Chondrocyte (in vitro differentiated cells): ENCODE results near the gene NOS3. TPM values are rescaled to one million over a fixed set of nuclear protein-coding genes. Genes with fewer than 3 reads are reported as not detected.

Source experiments
- DNase-seq: peaks from one replicate; pipeline ENCODE4 v3.0.0; 2021; ENCODE audit warnings: mixed read lengths, low spot score
- H3K27ac Mint-ChIP-seq: one replicate; pipeline ENCODE4 v1.8.0; 2021; ENCODE audit warnings: mild to moderate bottlenecking, moderate library complexity, mixed read lengths; ENCODE audit not compliant: unreplicated experiment
- H3K27me3 Mint-ChIP-seq: 2 replicates; pipeline ENCODE4 v1.8.0; 2021; ENCODE audit warnings: low read depth, mixed read lengths
- H3K36me3 Mint-ChIP-seq: 2 replicates; pipeline ENCODE4 v1.8.0; 2021; ENCODE audit warnings: low read depth, mixed read lengths
- H3K4me1 Mint-ChIP-seq: 2 replicates; pipeline ENCODE4 v1.8.0; 2021; ENCODE audit warnings: low read depth, mild to moderate bottlenecking, mixed read lengths
- H3K4me3 Mint-ChIP-seq: one replicate; pipeline ENCODE4 v1.8.0; 2021; ENCODE audit warnings: mild to moderate bottlenecking, moderate library complexity, mixed read lengths; ENCODE audit not compliant: unreplicated experiment
- H3K9me3 Mint-ChIP-seq: 2 replicates; pipeline ENCODE4 v1.8.0; 2021; ENCODE audit warnings: low read depth, mixed read lengths
- total RNA-seq: library from RNA; stranded (reverse); gene quantifications from 3 replicates; pipeline ENCODE4 v1.2.1, GENCODE V29; 2021
- TF ChIP-seq, protein P1 (sequence below): fragments of 200-600 bp; sonication (generic); IDR thresholded peaks from 2 replicates; pipeline ENCODE4 v1.5.0; 2021; ENCODE audit warnings: antibody characterized with exemption, mild to moderate bottlenecking, moderate library complexity

The NOS3 gene
- total RNA-seq, 1 donor from 2014 or later: not detected

DNA sequence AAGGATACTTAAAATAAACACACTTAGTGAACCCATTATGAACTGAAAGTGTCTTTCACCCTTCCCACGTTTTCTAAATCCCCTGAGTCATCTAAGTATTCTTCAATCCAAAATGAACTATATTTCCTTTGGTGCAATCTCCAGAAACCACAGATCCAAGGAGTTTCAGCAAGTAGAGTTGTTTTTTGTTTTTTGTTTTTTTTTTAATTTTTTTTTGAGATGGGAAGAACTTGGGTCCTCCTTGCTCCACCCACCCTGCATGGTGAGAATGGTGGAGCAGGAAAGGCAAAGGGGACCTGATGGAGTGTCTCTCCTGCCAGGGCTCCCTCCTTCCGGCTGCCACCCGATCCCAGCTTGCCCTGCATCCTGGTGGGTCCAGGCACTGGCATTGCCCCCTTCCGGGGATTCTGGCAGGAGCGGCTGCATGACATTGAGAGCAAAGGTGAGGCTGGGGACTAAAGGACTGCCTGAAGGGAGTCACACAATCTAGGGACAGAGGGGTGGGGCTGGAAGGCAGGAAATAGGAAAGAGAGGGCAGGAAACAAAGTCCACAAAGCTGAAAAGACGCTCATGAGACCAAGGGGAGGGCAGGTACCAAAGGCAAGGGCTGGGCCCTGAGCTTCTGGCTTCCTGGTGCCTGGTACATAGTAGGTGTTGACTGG lies 21.3 kb downstream of the NOS3 start:
- Mint-ChIP-seq H3K4me3 (no peak overlapping the region), H3K9me3 (no peaks in the 10 kb centered on the region), H3K36me3 (no peaks in the 10 kb centered on the region), H3K4me1 (peaks cover 20% of the 10 kb centered on the region), H3K27ac (no peak overlapping the region), H3K27me3 (peaks cover 18% of the 10 kb centered on the region)
- TF ChIP-seq, protein P1, sequence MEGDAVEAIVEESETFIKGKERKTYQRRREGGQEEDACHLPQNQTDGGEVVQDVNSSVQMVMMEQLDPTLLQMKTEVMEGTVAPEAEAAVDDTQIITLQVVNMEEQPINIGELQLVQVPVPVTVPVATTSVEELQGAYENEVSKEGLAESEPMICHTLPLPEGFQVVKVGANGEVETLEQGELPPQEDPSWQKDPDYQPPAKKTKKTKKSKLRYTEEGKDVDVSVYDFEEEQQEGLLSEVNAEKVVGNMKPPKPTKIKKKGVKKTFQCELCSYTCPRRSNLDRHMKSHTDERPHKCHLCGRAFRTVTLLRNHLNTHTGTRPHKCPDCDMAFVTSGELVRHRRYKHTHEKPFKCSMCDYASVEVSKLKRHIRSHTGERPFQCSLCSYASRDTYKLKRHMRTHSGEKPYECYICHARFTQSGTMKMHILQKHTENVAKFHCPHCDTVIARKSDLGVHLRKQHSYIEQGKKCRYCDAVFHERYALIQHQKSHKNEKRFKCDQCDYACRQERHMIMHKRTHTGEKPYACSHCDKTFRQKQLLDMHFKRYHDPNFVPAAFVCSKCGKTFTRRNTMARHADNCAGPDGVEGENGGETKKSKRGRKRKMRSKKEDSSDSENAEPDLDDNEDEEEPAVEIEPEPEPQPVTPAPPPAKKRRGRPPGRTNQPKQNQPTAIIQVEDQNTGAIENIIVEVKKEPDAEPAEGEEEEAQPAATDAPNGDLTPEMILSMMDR: no peak
- no peak for DNase-seq

DNA sequence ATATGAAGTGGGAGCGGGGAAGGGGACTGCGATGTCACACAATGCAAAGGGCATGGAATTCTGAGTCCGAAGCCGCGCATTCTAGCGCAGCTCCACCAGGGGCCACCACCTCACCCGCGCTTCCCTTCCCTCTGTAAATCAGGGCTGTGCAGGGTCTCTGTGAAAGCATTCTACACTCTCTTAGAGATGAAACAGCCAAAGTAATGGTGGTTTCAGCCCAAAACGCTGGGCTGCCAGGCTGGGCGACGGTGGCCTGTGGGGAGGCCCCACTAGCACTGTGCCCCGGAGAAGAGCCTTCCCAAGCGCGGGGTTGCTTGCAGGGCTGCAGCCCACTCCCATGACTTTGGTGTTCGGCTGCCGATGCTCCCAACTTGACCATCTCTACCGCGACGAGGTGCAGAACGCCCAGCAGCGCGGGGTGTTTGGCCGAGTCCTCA lies 22.1 kb downstream of the NOS3 start:
- H3K36me3 Mint-ChIP-seq: no peaks in the 10 kb centered on the region
- peaks cover 17% of the 10 kb centered on the region for H3K4me1 Mint-ChIP-seq
- TF ChIP-seq, protein P1: peak; percentile 76
- H3K27ac Mint-ChIP-seq: no peak overlapping the region
- H3K27me3 Mint-ChIP-seq: peaks cover 18% of the 10 kb centered on the region
- no peak overlapping the region for H3K4me3 Mint-ChIP-seq
- no peaks in the 10 kb centered on the region for H3K9me3 Mint-ChIP-seq
- no peak for DNase-seq

DNA sequence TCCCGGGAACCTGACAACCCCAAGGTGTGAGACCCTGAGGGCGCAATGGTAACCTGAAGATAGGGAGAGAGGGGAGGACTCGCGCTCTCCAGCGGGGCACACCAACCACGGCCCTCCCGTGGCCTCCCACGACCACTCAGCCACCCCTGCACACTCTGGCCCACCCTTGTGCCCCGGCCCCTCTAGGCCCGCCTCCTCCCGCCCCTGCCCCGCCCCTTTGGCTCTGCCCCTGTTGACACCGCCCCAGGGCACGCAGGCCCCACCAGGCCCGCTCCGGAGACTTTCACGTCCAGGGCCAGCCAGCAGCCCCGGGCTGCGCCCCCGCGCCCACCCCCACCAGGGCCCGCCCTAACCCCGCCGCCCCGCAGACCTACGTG lies 22.5 kb downstream of the NOS3 start:
- no peaks in the 10 kb centered on the region for H3K36me3 Mint-ChIP-seq
- no peaks in the 10 kb centered on the region for H3K9me3 Mint-ChIP-seq
- peaks cover 21% of the 10 kb centered on the region for H3K27me3 Mint-ChIP-seq
- TF ChIP-seq, protein P1: no peak
- no peak overlapping the region for H3K27ac Mint-ChIP-seq
- peaks cover 20% of the 10 kb centered on the region for H3K4me1 Mint-ChIP-seq
- no peak overlapping the region for H3K4me3 Mint-ChIP-seq
- DNase-seq: no peak

DNA sequence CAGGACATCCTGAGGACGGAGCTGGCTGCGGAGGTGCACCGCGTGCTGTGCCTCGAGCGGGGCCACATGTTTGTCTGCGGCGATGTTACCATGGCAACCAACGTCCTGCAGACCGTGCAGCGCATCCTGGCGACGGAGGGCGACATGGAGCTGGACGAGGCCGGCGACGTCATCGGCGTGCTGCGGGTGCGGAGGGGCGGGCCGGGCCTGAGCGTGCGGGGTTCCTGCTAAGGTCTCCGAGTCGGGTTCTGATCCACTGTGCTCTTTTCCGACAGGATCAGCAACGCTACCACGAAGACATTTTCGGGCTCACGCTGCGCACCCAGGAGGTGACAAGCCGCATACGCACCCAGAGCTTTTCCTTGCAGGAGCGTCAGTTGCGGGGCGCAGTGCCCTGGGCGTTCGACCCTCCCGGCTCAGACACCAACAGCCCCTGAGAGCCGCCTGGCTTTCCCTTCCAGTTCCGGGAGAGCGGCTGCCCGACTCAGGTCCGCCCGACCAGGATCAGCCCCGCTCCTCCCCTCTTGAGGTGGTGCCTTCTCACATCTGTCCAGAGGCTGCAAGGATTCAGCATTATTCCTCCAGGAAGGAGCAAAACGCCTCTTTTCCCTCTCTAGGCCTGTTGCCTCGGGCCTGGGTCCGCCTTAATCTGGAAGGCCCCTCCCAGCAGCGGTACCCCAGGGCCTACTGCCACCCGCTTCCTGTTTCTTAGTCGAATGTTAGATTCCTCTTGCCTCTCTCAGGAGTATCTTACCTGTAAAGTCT lies 23.1 kb downstream of the NOS3 start:
- Mint-ChIP-seq H3K9me3 (no peaks in the 10 kb centered on the region), H3K27me3 (peaks cover 23% of the 10 kb centered on the region), H3K4me3 (no peak overlapping the region), H3K36me3 (no peaks in the 10 kb centered on the region), H3K27ac (no peak overlapping the region), H3K4me1 (peaks cover 22% of the 10 kb centered on the region)
- TF ChIP-seq, protein P1: no peak
- no peak for DNase-seq

DNA sequence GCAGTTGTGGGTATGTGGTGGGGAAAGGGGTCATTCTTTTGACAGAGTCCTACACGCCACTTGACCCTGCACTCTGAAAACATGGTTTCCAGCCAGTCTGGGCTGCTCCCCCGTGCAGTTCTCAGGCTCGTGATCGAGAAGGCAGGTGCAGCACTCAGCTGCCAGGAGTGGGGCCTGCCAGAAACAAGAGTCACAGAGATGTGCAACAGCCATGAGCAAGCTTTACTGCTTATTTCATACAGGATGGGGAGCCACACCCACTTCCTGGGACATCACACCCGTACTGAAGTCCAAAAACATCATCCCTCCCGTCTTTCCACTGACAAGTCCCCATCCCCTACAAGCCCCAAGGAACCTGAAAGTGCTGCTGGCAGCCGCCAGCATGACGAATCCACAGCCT lies 24.1 kb downstream of the NOS3 start:
- TF ChIP-seq, protein P1: no peak
- no peaks in the 10 kb centered on the region for H3K36me3 Mint-ChIP-seq
- no peak overlapping the region for H3K27ac Mint-ChIP-seq
- H3K9me3 Mint-ChIP-seq: no peaks in the 10 kb centered on the region
- no peak for DNase-seq
- H3K4me1 Mint-ChIP-seq: peaks cover 26% of the 10 kb centered on the region
- no peak overlapping the region for H3K4me3 Mint-ChIP-seq
- peaks cover 29% of the 10 kb centered on the region for H3K27me3 Mint-ChIP-seq
